HEK293 (cell line): ENCODE data around the gene KCNQ2.

Experiments
- CTCF ChIA-PET: fragments of 350-600 bp; formaldehyde crosslinking; extraction: SDS; loops from one replicate; lab custom pipeline; 2021; ENCODE audit warnings: antibody characterized with exemption; lab: Yijun Ruan, JAX
- POLR2A ChIA-PET: fragments of 300-600 bp; formaldehyde crosslinking; extraction: SDS; loops from one replicate; lab custom pipeline; 2020; ENCODE audit warnings: antibody characterized with exemption, inconsistent platforms; lab: Yijun Ruan, JAX
- H3K27ac ChIP-seq: fragments of 200-500 bp; sonication (Bioruptor generic); 2 replicates; pipeline ENCODE4 v1.5.1; 2014; ENCODE audit warnings: low read depth, low read length, control low read depth, inconsistent platforms; ENCODE audit errors: extremely low read depth
- H3K36me3 ChIP-seq, 2 experiments: fragments of 200-500 bp in 1 of 2; sonication (Bioruptor generic) in 1 of 2; 1 replicate in 1 of 2; 2 replicates in 1 of 2; pipeline ENCODE4 v1.5.1; 2014 to 2017; ENCODE audit warnings: inconsistent platforms in 2 of 2, low read length in 2 of 2; ENCODE audit not compliant: control insufficient read depth in 2 of 2, insufficient read depth in 1 of 2
- H3K4me1 ChIP-seq: fragments of 200-500 bp; sonication (Bioruptor generic); 2 replicates; pipeline ENCODE4 v1.5.1; 2014; ENCODE audit warnings: mild to moderate bottlenecking, low read length, inconsistent platforms; ENCODE audit not compliant: control insufficient read depth, insufficient read depth
- H3K4me3 ChIP-seq: 2 replicates; pipeline ENCODE4 v1.5.1; 2011; ENCODE audit warnings: low read depth, mild to moderate bottlenecking, control low read depth, low read length, moderate library complexity
- H3K9me3 ChIP-seq: fragments of 200-500 bp; sonication (Bioruptor generic); 2 replicates; pipeline ENCODE4 v1.5.1; 2014; ENCODE audit warnings: low read depth, low read length, inconsistent platforms; ENCODE audit not compliant: control insufficient read depth, insufficient read depth
- GLIS1 ChIP-seq: fragments of 450-650 bp; formaldehyde crosslinking; IDR thresholded peaks from 2 replicates; pipeline ENCODE4 v1.5.1; 2016; ENCODE audit warnings: missing biosample characterization, missing genetic modification characterization
- KLF17 ChIP-seq: fragments of 450-650 bp; formaldehyde crosslinking; IDR thresholded peaks from 2 replicates; pipeline ENCODE4 v1.5.1; 2016; ENCODE audit warnings: missing biosample characterization, missing genetic modification characterization
- ZBTB17 ChIP-seq: fragments of 450-650 bp; formaldehyde crosslinking; IDR thresholded peaks from 2 replicates; pipeline ENCODE4 v1.5.1; 2016; ENCODE audit warnings: missing biosample characterization, missing genetic modification characterization
- ZNF10 ChIP-seq: fragments of 450-650 bp; formaldehyde crosslinking; IDR thresholded peaks from 2 replicates; pipeline ENCODE4 v1.5.1; 2017; ENCODE audit warnings: missing biosample characterization, missing genetic modification characterization
- ZNF521 ChIP-seq: fragments of 450-650 bp; formaldehyde crosslinking; IDR thresholded peaks from 2 replicates; pipeline ENCODE4 v1.5.1; 2017; ENCODE audit warnings: missing biosample characterization, mild to moderate bottlenecking, missing genetic modification characterization
- ZNF600 ChIP-seq: fragments of 450-650 bp; formaldehyde crosslinking; IDR thresholded peaks from 2 replicates; pipeline ENCODE4 v1.5.1; 2016; ENCODE audit warnings: missing biosample characterization, missing genetic modification characterization
- ZNF610 ChIP-seq: fragments of 450-650 bp; formaldehyde crosslinking; IDR thresholded peaks from 2 replicates; pipeline ENCODE4 v1.5.1; 2016; ENCODE audit warnings: missing biosample characterization, missing genetic modification characterization, borderline replicate concordance
- ZNF701 ChIP-seq: fragments of 450-650 bp; formaldehyde crosslinking; IDR thresholded peaks from 2 replicates; pipeline ENCODE4 v1.5.1; 2016; ENCODE audit warnings: missing biosample characterization, missing genetic modification characterization
- ZNF776 ChIP-seq: fragments of 450-650 bp; formaldehyde crosslinking; IDR thresholded peaks from 2 replicates; pipeline ENCODE4 v1.5.0; 2017; ENCODE audit warnings: missing biosample characterization, missing genetic modification characterization, borderline replicate concordance
- TF ChIP-seq, protein P1 (sequence below): fragments of 450-650 bp; formaldehyde crosslinking; IDR thresholded peaks from 2 replicates; pipeline ENCODE4 v1.5.1; 2016; ENCODE audit warnings: missing biosample characterization, missing genetic modification characterization

Gene KCNQ2

DNA sequence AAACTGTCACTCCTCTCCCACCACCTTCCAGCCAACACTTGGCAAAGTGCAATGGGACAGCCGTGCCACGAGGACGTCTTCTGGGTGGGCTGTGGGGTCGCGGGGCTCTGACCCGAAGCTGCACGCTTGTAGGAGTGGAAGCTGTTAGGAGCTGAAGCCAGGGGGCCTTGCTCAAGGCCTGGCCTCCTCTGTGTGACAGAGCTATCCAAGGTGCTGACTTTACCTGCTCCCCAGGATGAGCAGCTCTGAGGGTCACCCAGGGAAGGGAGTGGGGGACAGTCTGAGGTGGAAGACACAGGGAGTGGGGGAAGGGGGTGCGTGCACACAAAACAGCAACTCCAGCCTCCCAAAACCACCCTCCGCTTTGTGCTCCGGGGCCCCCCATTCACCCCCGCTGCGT is 93.8 kb downstream of the KCNQ2 start:
- ChIA-PET CTCF (interaction anchor here (0.7 to 7.3 kb wide), 3 partner anchors 67 to 198 kb away, joined by 3 to 89 read pairs (median 3); no protein-coding TSS in a partner anchor), POLR2A (no interaction called here)
- TF ChIP-seq, protein P1, sequence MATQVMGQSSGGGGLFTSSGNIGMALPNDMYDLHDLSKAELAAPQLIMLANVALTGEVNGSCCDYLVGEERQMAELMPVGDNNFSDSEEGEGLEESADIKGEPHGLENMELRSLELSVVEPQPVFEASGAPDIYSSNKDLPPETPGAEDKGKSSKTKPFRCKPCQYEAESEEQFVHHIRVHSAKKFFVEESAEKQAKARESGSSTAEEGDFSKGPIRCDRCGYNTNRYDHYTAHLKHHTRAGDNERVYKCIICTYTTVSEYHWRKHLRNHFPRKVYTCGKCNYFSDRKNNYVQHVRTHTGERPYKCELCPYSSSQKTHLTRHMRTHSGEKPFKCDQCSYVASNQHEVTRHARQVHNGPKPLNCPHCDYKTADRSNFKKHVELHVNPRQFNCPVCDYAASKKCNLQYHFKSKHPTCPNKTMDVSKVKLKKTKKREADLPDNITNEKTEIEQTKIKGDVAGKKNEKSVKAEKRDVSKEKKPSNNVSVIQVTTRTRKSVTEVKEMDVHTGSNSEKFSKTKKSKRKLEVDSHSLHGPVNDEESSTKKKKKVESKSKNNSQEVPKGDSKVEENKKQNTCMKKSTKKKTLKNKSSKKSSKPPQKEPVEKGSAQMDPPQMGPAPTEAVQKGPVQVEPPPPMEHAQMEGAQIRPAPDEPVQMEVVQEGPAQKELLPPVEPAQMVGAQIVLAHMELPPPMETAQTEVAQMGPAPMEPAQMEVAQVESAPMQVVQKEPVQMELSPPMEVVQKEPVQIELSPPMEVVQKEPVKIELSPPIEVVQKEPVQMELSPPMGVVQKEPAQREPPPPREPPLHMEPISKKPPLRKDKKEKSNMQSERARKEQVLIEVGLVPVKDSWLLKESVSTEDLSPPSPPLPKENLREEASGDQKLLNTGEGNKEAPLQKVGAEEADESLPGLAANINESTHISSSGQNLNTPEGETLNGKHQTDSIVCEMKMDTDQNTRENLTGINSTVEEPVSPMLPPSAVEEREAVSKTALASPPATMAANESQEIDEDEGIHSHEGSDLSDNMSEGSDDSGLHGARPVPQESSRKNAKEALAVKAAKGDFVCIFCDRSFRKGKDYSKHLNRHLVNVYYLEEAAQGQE (tag by site-specific recombination): peak; percentile 98
- TF ChIP-seq ZNF10 (tag by site-specific recombination) (no peak), GLIS1 (peak; percentile 20; the same call in 1 of the 2 replicates)
- H3K27ac ChIP-seq: no peak overlapping the region
- no peaks in the 10 kb centered on the region for H3K36me3 ChIP-seq
- H3K4me3 ChIP-seq: no peak overlapping the region
- no peaks in the 10 kb centered on the region for H3K4me1 ChIP-seq
- H3K9me3 ChIP-seq: no peaks in the 10 kb centered on the region

GRCh38 chr20:63377951-63378381 is 94.5 kb downstream of the KCNQ2 start:
- Histone ChIP-seq H3K36me3 (no peaks in the 10 kb centered on the region), H3K27ac (no peak overlapping the region), H3K4me1 (no peaks in the 10 kb centered on the region), H3K9me3 (no peaks in the 10 kb centered on the region), H3K4me3 (no peak overlapping the region)
- POLR2A ChIA-PET: no interaction called here
- CTCF ChIA-PET: interaction anchor here (0.6 to 7.3 kb wide), 4 partner anchors 69 to 760 kb away, joined by 3 to 89 read pairs (median 6); no protein-coding TSS in a partner anchor
- TF ChIP-seq ZNF521 (no peak), ZNF600 (tag by site-specific recombination) (peak; percentile 62), ZNF610 (tag by site-specific recombination) (no peak)

DNA sequence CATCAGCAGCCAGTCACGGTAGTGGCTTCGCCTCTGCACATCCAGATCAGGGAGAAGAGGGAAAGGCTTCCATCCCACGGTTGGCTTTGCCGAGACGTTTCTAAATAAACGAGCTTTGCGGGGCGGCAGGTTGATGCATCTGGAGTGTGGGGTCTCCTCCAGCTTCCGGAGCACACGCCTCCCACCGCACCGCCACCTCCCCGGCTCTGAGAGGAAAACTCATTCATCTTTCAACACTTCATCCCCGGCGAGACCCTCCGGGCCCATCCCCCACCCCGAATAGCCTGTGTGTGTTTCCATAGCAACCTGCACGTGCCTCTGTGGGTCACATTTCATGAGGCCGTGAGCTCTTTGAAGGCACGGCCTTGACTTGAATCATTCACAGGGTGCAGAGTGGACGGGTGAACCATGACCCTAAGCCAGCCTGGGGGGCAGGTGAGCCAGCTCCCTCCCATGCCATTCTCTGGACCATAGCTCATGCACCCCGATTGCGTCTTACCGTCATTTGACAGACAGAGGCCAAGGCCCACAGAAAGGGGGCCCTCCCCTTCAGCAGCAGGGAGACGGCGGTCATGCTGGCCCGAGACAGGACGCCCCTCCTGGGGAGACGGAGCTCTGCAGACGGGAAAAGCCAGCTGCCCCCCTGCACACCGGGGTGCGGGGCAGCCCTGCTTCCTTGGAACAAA is 95.1 kb downstream of the KCNQ2 start:
- Histone ChIP-seq H3K27ac (no peak overlapping the region), H3K36me3 (no peaks in the 10 kb centered on the region), H3K9me3 (no peaks in the 10 kb centered on the region), H3K4me1 (no peaks in the 10 kb centered on the region), H3K4me3 (no peak overlapping the region)
- POLR2A ChIA-PET: no interaction called here
- CTCF ChIA-PET: interaction anchor here (0.6 to 7.3 kb wide), 5 partner anchors 68 to 761 kb away, joined by 3 to 89 read pairs (median 4); no protein-coding TSS in a partner anchor
- no peak for TF ChIP-seq ZNF701 (tag by site-specific recombination)
- 0 out of 2 replicates have a peak, but pooled peaks have one; percentile 23 for TF ChIP-seq ZBTB17 (tag by site-specific recombination)

GRCh38 chr20:63376283-63377250 is 95.9 kb downstream of the KCNQ2 start:
- TF ChIP-seq KLF17 (no peak), ZNF776 (tag by site-specific recombination) (no peak)
- Histone ChIP-seq H3K9me3 (no peaks in the 10 kb centered on the region), H3K4me3 (no peak overlapping the region), H3K4me1 (no peaks in the 10 kb centered on the region), H3K36me3 (no peaks in the 10 kb centered on the region), H3K27ac (no peak overlapping the region)
- CTCF ChIA-PET: interaction anchor here (0.7 to 7.3 kb wide), 3 partner anchors 67 to 153 kb away, joined by 4 to 89 read pairs (median 10); no protein-coding TSS in a partner anchor
- POLR2A ChIA-PET: no interaction called here
